Stomach (tissue), 9 donors: ENCODE data around the gene OSMR. TPM values are rescaled to one million over a fixed set of nuclear protein-coding genes. Genes with fewer than 3 reads are reported as not detected.

Experiments
- DNase-seq, 2 donors: peaks; one replicate each; pipeline versions ENCODE4 v3.0.0 to v3.0.0-alpha.2; 2013 to 2019
- H3K27ac ChIP-seq, 5 donors: fragments of 200-600 bp in 4 of 5; sonication (generic) in 4 of 5; one replicate each; pipeline ENCODE4 v1.5.1; 2013 to 2019; ENCODE audit warnings: mild to moderate bottlenecking in 1 of 5, moderate library complexity in 1 of 5
- H3K27me3 ChIP-seq, 3 donors: fragments of 200-600 bp; sonication (generic); one replicate each; pipeline ENCODE4 v1.5.1; 2017 to 2019; ENCODE audit warnings: mixed run types in 1 of 3
- H3K36me3 ChIP-seq, 4 donors: fragments of 200-600 bp; sonication (generic); 1 replicate in 3 of 4; 2 replicates in 1 of 4; pipeline ENCODE4 v1.5.1; 2016 to 2019
- H3K4me1 ChIP-seq, 4 donors: fragments of 200-600 bp; sonication (generic); one replicate each; pipeline ENCODE4 v1.5.1; 2016 to 2019
- H3K4me3 ChIP-seq, 4 donors: fragments of 200-600 bp; sonication (generic) in 3 of 4; one replicate each; pipeline ENCODE4 v1.5.1; 2016 to 2019; ENCODE audit warnings: mild to moderate bottlenecking in 1 of 4
- H3K9me3 ChIP-seq, 4 donors: fragments of 200-600 bp; sonication (generic); one replicate each; pipeline ENCODE4 v1.5.1; 2016 to 2019
- EP300 ChIP-seq: sonication (generic); formaldehyde crosslinking; IDR thresholded peaks from one replicate; pipeline ENCODE4 v1.6.1; 2017; ENCODE audit warnings: antibody characterized with exemption
- POLR2A ChIP-seq, 4 donors: fragments of 450-650 bp; IDR thresholded peaks; one replicate each; pipeline ENCODE4 v1.6.1; 2016; ENCODE audit warnings: antibody characterized with exemption in 4 of 4, control low read depth in 2 of 4, mild to moderate bottlenecking in 1 of 4, moderate library complexity in 1 of 4
- POLR2AphosphoS5 ChIP-seq, 3 donors: sonication (generic); formaldehyde crosslinking; IDR thresholded peaks; one replicate each; pipeline ENCODE4 v1.6.1; 2016; ENCODE audit warnings: antibody characterized with exemption in 3 of 3
- WGBS, 5 donors: extraction: QIAGEN DNeasy Blood & Tissue Kit in 3 of 5; methylation state at CpG; one replicate each; pipeline versions ENCODE4 v1.1.5 to v1.1.7; 2013 to 2018; 5-methylcytosine and 5-hydroxymethylcytosine counted together
- intact Hi-C: fragments of 100-400 bp; cut with DNase I; formaldehyde crosslinking; loops from one replicate; pipeline ENCODE4 v1.15.1; 2023; ENCODE audit warnings: low total_unique reads
- polyA plus RNA-seq, 3 donors: library from polyadenylated mRNA; stranded (reverse); fragments of 200-250 nt; gene quantifications; one replicate each; pipeline ENCODE4 v1.2.3, GENCODE V29; 2013
- total RNA-seq, 5 donors: library from RNA; depleted of rRNA; stranded (reverse); fragments of >200 nt; gene quantifications; one replicate each; pipeline versions ENCODE4 v1.1.0 to v1.2.3, GENCODE V29; 2014 to 2016
- TF ChIP-seq, protein P1 (sequence below), 7 experiments: fragments of 450-650 bp in 4 of 7; fragments of 200-600 bp in 3 of 7; sonication (generic) in 3 of 7; IDR thresholded peaks; one replicate each; pipeline ENCODE4 v1.5.1; 2016 to 2019; ENCODE audit warnings: antibody characterized with exemption in 7 of 7, control low read depth in 2 of 7, mild to moderate bottlenecking in 1 of 7
- donor health status: healthy with polysubstance abuse.
- donor health status: Bipolar disorder and iron deficiency.
- donor health status: healthy.

OSMR gene
- total and polyA plus RNA-seq, 8 donors, result 2.7 to 50.3 (median 11.9) TPM

GRCh38 chr5:38931731-38932130, 85.9 kb downstream of the OSMR start:
- no peaks in the 10 kb centered on the region for H3K27me3 ChIP-seq
- H3K36me3 ChIP-seq, result peaks cover 13 to 74% (median 64%) of the 10 kb centered on the region in 4 donors
- no peaks in the 10 kb centered on the region for H3K9me3 ChIP-seq
- H3K27ac ChIP-seq, result no peak overlapping the region
- intact Hi-C loops, result no loop called here
- WGBS, 5 donors, result 77 to 93% (median 90%) methylated on average over 4 of the region's 4 CpGs
- no peak overlapping the region for H3K4me3 ChIP-seq
- no peak for DNase-seq
- H3K4me1 ChIP-seq, result peaks cover 0 to 6% (median 0%) of the 10 kb centered on the region in 4 donors
- TF ChIP-seq EP300 (no peak), POLR2A (IDR thresholded peaks at IDR 0.05) (no peak), POLR2AphosphoS5 (IDR thresholded peaks at IDR 0.05) (no peak)
- TF ChIP-seq, protein P1, sequence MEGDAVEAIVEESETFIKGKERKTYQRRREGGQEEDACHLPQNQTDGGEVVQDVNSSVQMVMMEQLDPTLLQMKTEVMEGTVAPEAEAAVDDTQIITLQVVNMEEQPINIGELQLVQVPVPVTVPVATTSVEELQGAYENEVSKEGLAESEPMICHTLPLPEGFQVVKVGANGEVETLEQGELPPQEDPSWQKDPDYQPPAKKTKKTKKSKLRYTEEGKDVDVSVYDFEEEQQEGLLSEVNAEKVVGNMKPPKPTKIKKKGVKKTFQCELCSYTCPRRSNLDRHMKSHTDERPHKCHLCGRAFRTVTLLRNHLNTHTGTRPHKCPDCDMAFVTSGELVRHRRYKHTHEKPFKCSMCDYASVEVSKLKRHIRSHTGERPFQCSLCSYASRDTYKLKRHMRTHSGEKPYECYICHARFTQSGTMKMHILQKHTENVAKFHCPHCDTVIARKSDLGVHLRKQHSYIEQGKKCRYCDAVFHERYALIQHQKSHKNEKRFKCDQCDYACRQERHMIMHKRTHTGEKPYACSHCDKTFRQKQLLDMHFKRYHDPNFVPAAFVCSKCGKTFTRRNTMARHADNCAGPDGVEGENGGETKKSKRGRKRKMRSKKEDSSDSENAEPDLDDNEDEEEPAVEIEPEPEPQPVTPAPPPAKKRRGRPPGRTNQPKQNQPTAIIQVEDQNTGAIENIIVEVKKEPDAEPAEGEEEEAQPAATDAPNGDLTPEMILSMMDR (IDR thresholded peaks at IDR 0.05), result no peak

DNA sequence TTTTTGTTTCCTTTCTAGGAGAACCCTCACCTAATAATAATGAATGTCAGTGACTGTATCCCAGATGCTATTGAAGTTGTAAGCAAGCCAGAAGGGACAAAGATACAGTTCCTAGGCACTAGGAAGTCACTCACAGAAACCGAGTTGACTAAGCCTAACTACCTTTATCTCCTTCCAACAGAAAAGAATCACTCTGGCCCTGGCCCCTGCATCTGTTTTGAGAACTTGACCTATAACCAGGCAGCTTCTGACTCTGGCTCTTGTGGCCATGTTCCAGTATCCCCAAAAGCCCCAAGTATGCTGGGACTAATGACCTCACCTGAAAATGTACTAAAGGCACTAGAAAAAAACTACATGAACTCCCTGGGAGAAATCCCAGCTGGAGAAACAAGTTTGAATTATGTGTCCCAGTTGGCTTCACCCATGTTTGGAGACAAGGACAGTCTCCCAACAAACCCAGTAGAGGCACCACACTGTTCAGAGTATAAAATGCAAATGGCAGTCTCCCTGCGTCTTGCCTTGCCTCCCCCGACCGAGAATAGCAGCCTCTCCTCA, 87.1 kb downstream of the OSMR start:
- H3K4me3 ChIP-seq, result no peak overlapping the region
- no peaks in the 10 kb centered on the region for H3K9me3 ChIP-seq
- 84 to 88% (median 86%) methylated on average over 4 of the region's 4 CpGs for WGBS, 5 donors
- peaks cover 13 to 74% (median 61%) of the 10 kb centered on the region in 4 donors for H3K36me3 ChIP-seq
- H3K4me1 ChIP-seq, result peaks cover 0 to 2% (median 0%) of the 10 kb centered on the region in 4 donors
- TF ChIP-seq EP300 (no peak), POLR2A (IDR thresholded peaks at IDR 0.05) (no peak), POLR2AphosphoS5 (IDR thresholded peaks at IDR 0.05) (no peak)
- TF ChIP-seq, protein P1 (IDR thresholded peaks at IDR 0.05), result no peak
- intact Hi-C loops, result no loop called here
- no peak for DNase-seq
- no peaks in the 10 kb centered on the region for H3K27me3 ChIP-seq
- no peak overlapping the region for H3K27ac ChIP-seq

GRCh38 chr5:38935437-38935836, 89.6 kb downstream of the OSMR start:
- no peaks in the 10 kb centered on the region for H3K27me3 ChIP-seq
- no peak overlapping the region for H3K27ac ChIP-seq
- DNase-seq, result no peak
- no peaks in the 10 kb centered on the region for H3K4me1 ChIP-seq
- no peaks in the 10 kb centered on the region for H3K9me3 ChIP-seq
- H3K4me3 ChIP-seq, result no peak overlapping the region
- TF ChIP-seq POLR2AphosphoS5 (IDR thresholded peaks at IDR 0.05) (no peak), POLR2A (IDR thresholded peaks at IDR 0.05) (no peak), EP300 (no peak)
- TF ChIP-seq, protein P1 (IDR thresholded peaks at IDR 0.05), result no peak
- WGBS, 5 donors, result 0 to 97% (median 51%) methylated on average over 1 of the region's 1 CpG
- H3K36me3 ChIP-seq, result peaks cover 10 to 76% (median 69%) of the 10 kb centered on the region in 4 donors
- intact Hi-C loops, result no loop called here

DNA sequence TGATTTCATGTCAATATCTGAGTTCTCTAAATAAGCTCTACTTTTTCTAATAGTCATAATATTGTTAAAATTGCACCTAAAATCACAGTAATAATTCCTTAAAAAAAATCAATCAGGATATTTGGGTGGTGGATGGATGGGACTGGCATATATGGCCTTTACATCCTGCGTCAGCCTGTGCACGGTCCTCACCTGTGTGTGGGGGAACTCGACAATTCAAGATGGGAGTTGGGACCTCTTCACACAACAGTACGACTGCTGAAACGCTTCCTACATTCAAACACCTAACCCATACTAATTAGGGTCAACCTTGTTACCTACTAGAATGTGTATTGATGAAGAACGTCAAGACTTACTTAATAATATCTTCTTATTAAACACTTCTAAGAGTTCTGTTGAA, 90.5 kb downstream of the OSMR start:
- Histone ChIP-seq H3K4me3 (no peak overlapping the region), H3K4me1 (no peaks in the 10 kb centered on the region), H3K36me3 (peaks cover 10 to 82% (median 75%) of the 10 kb centered on the region in 4 donors), H3K27me3 (no peaks in the 10 kb centered on the region), H3K9me3 (no peaks in the 10 kb centered on the region), H3K27ac (no peak overlapping the region)
- WGBS, 5 donors, result 93 to 97% (median 96%) methylated on average over 6 of the region's 6 CpGs
- intact Hi-C loops, result no loop called here
- TF ChIP-seq EP300, result no peak
- no peak for DNase-seq

DNA sequence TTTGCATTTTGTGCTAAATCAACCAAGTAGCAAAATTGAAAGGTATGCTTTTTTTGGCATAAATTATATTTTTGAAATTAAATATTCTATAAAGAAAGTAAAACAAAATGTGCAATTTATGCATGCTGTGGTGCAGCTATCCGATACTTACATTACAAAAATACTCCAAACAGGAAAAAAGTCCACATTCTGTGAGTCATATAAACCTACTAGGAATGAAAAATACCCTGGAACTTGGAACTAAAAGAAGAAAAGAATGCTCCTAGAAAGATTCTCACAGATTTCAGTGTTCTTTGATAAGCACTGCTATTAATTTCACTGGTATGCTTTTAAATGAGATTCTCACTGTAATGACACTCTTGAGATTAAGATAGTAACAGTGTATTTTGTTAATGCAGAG, 92.6 kb downstream of the OSMR start:
- H3K4me1 ChIP-seq, result no peaks in the 10 kb centered on the region
- intact Hi-C loops, result no loop called here
- DNase-seq, result no peak
- no peaks in the 10 kb centered on the region for H3K9me3 ChIP-seq
- no peak overlapping the region for H3K4me3 ChIP-seq
- no peak overlapping the region for H3K27ac ChIP-seq
- no peaks in the 10 kb centered on the region for H3K27me3 ChIP-seq
- WGBS, 5 donors, result 84 to 94% (median 88%) methylated on average over 1 of the region's 1 CpG
- TF ChIP-seq EP300 (no peak), POLR2A (IDR thresholded peaks at IDR 0.05) (no peak), POLR2AphosphoS5 (IDR thresholded peaks at IDR 0.05) (no peak)
- TF ChIP-seq, protein P1 (IDR thresholded peaks at IDR 0.05), result no peak
- H3K36me3 ChIP-seq, result peaks cover 11 to 84% (median 81%) of the 10 kb centered on the region in 4 donors
